ENCODE results near the gene FRMD4A. TPM values are rescaled to one million over a fixed set of nuclear protein-coding genes. Genes with fewer than 3 reads are reported as not detected.
"Not testable (repeated sequence)": the region's sequence is repeated elsewhere in the genome, so short reads cannot be mapped to it uniquely, and the experiment has no call there.

FRMD4A gene
- total and polyA plus RNA-seq, 2 of the 4 experiments (the other 2 are of a cell fraction), result 30.3 to 68.8 TPM

DNA sequence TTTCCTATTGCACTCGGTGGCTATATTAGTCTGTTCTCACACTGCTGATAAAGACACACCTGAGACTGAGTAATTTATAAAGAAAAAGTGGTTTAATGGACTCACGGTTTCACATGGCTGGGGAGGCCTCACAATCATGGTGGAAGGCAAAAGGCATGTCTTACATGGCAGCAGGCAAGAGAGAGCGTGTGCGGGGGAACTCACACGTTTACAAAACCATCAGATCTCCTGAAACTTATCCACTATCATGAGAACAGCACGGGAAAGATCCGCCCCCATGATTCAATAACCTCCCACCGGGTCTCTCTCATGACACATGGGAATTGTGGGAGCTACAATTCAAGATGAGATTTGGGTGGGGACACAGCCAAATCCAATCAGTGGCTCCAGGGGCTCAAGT lies 376.5 kb downstream of the FRMD4A start:
- H2AK5ac ChIP-seq (ENCODE audit: low read depth, low read length); H3K4me2 ChIP-seq (ENCODE audit: low read depth, low read length); H2BK5ac ChIP-seq (ENCODE audit: low read depth, low read length, poor library complexity, severe bottlenecking); H3K9me1 ChIP-seq (ENCODE audit: insufficient read depth, low read length); H3K36me3 ChIP-seq (ENCODE audit: control insufficient read depth, insufficient read depth, low read length); POLR2A ChIA-PET (ENCODE audit: unreplicated experiment); CTCF ChIA-PET; H3K4me3 ChIP-seq (ENCODE audit: insufficient read depth, low read depth, low read length); BruUV-seq (replicated peaks); in situ Hi-C loops (cut with MboI; ENCODE audit: low sequenced_read_pairs); H4K20me1 ChIP-seq (ENCODE audit: insufficient read depth, low read length); H2BK20ac ChIP-seq (ENCODE audit: low read depth, low read length); H4K8ac ChIP-seq (ENCODE audit: low read depth in 2 of 2, low read length in 2 of 2); H3K4me1 ChIP-seq (ENCODE audit: control insufficient read depth, insufficient read depth, low read length); H3K56ac ChIP-seq (ENCODE audit: extremely low read depth, insufficient read depth, low read length); H2BK120ac ChIP-seq (ENCODE audit: low read depth, low read length); H3K27me3 ChIP-seq (ENCODE audit: control insufficient read depth, insufficient read depth, low read length); dilution Hi-C loops (cut with HindIII; ENCODE audit: low sequenced_read_pairs, unreplicated experiment); DNase-seq; H3K27ac ChIP-seq (ENCODE audit: insufficient read depth, low read length); H3K23ac ChIP-seq (ENCODE audit: low read depth, low read length); H2AK9ac ChIP-seq (replicated peaks; ENCODE audit: low read depth, low read length, poor library complexity); H4K91ac ChIP-seq (ENCODE audit: insufficient read depth, low read depth, low read length); H3K9ac ChIP-seq (ENCODE audit: low read depth, low read length); H3K18ac ChIP-seq (ENCODE audit: low read depth, low read length); H2BK15ac ChIP-seq (ENCODE audit: low read depth, low read length); intact Hi-C loops (cut with micrococcal nuclease); H3K4ac ChIP-seq (ENCODE audit: low read depth, low read length); H2AFZ ChIP-seq (replicated peaks; ENCODE audit: low read length, poor library complexity); H3K14ac ChIP-seq (replicated peaks; ENCODE audit: low read depth, low read length); H4K5ac ChIP-seq (ENCODE audit: low read depth, low read length); ATAC-seq (ENCODE audit: low read depth); H3K9me3 ChIP-seq (ENCODE audit: control insufficient read depth, insufficient read depth, low read length): not testable (repeated sequence)
- H3K79me1 ChIP-seq (ENCODE audit: low read depth in 1 of 2, low read length in 2 of 2), result peaks cover 0 to 12% of the 10 kb centered on the region in 2 experiments; a peak in 1 of 4 replicates
- WGBS, 2 experiments (ENCODE audit: extremely low coverage in 2 of 2, insufficient read length in 1 of 2), result 100% methylated on average over 1 of the region's 8 CpGs; no CpG with 5 or more reads in 1 of the 2 experiments

All from IMR-90 (cell line).